HG03565 (cell line): ENCODE measurements around the gene MTUS2.

Experiments
- ATAC-seq: cut with Tn5 transposase; IDR thresholded peaks from one replicate; pipeline ENCODE4 v1.9.1; 2021; ENCODE audit warnings: mild to moderate bottlenecking, moderate library complexity; ENCODE audit not compliant: unreplicated experiment

MTUS2 gene

GRCh38 chr13:28820099-28821051, at the start of gene MTUS2:
Gene MTUS2, plus strand, starts transcription at chr13:28820339.
- no peak for ATAC-seq

DNA sequence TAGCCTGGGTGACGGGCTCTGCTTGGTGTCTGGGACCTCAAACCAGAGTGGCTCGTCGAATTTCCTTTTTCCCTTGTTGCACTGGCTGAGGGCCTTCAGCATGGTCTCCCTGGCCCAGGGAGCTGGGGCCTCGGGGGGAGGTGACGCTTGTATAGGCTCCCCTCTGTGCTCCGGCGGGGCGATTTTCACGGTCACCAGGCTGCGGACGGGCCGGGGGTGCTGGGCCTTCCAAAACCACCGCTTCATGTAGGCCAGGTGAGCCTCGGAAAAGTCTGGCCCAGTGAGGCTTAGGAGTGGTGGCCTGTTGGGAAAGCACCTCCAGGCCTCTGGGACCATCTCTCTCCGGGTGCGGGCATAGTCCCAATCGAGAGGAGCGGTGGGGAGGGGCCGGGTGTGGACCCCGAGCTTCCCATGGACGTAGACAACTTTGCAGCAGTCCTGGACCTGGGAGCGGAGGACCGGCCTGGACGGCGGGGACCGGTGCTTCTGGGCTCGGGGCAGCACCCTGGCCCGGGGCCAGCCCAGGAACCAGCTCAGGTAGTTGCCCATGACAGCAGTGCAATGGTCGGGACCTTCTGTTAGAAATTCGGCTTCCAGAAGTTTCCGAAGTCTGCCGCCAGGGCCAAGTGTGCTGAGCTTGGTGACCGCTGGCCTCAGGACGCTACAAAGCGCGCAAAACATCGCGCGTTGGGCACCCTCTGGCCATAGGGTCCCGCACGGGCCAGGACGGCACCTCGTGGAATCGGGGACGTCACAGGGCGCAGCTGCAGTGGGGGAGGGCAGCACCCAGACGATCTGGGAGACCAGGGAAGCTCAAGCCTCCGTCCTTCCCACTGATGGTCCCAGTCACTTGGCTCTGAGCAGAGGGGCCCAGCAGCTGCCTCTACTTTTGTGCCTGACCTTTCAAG, 41.6 kb upstream of the MTUS2 start:
- no peak for ATAC-seq

- ATAC-seq = no peak
Observed at GRCh38 chr13:28792992-28793391, 27.1 kb upstream of the MTUS2 start.

DNA sequence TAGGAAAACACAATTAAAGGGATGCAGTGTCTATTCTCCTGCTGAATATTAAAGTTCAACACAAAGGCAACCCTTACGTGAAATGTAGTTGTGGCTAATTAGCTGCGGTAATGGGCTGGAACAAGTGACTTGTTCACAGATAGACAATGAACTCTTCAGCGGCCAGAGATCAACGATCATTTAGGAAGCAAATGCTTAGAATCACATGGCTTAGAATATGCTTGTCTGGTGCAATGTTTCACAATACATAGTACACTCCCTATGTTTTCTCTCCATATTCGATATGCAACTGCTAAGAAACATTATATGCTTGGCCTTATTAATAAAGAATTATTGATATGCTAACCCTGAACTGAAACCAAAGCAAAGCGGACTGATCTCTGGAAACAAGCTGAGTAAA, 25.7 kb upstream of the MTUS2 start:
- no peak for ATAC-seq

- ATAC-seq = no peak
Observed at GRCh38 chr13:28796938-28797257, 23.2 kb upstream of the MTUS2 start.

DNA sequence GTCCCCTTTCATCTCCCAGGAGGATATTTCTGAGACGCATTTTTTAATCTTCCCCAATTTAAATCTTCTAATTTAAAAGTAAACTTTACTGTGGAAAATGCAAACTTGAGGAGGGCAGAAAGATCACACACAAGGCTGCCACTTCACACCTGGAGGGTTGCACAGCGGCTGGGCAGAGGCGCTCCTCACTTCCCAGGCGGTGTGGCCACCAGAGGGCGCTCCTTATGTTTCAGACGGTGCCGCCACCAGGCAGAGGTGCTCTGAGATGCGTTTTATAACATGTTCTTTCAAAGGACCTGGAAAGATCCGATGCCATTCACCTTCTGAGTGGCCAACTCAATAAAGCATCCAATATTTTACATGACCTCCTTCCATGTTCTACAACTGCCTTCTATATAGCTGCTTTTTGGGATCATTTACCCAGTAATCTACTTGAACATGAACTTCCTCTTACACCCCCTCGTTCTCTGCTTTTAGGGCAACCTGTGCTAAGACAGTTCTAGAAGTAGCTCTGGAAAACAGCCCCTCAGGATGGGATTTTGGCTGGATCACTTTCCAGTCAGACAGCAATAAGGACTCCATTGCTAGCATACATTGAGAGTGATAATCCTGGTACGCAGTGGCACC, 14.8 kb upstream of the MTUS2 start:
- no peak for ATAC-seq

GRCh38 chr13:28817204-28817603, 2.9 kb upstream of the MTUS2 start:
- no peak for ATAC-seq

GRCh38 chr13:28819046-28819730, 951 bp upstream of the MTUS2 start:
- no peak for ATAC-seq

DNA sequence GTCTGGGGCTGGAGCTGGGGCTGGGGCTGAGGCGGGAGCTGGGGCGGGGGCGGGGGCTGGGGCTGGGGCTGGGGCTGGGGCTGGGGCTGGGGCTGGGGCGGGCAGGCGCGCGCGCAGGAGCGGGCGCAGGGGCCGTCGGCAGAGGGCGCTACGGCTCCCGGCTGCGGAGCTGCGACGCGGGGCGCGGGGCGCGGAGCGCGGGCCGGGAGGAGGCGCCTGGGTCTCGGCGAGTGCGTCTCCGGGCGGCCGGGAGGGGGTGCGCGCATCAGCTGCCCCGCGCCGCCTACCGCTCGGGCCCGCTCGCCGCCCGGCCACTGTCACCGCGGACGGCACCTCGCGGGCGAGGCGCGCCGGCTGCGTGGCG, 422 bp upstream of the MTUS2 start:
- no peak for ATAC-seq

DNA sequence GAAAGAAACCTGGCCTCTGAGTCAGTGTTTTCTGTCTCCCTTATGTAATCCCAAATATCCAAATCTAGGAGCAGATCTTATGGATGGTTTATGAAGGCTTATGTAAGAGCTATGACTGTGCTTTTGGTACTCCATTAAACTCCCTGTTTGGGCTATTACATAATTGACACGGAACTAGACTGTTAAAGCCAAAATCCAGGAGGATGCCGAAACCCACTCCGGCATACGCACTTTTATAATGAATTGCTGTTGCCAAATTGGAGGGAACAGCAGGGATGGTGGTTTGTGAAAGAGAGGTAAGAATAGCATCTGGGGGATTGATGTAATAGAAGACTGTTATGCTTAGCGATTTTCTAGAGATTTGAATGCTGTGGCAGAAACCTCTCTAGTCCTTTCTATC, 2.0 kb downstream of the MTUS2 start:
- ATAC-seq = no peak

- ATAC-seq = no peak
Observed at GRCh38 chr13:28822801-28823200, 2.7 kb downstream of the MTUS2 start.

- no peak for ATAC-seq
Observed at GRCh38 chr13:28825379-28825778, 5.2 kb downstream of the MTUS2 start.

GRCh38 chr13:28826368-28826767, 6.2 kb downstream of the MTUS2 start:
- no peak for ATAC-seq

- no peak for ATAC-seq
Observed at GRCh38 chr13:28830580-28830979, 10.4 kb downstream of the MTUS2 start.

DNA sequence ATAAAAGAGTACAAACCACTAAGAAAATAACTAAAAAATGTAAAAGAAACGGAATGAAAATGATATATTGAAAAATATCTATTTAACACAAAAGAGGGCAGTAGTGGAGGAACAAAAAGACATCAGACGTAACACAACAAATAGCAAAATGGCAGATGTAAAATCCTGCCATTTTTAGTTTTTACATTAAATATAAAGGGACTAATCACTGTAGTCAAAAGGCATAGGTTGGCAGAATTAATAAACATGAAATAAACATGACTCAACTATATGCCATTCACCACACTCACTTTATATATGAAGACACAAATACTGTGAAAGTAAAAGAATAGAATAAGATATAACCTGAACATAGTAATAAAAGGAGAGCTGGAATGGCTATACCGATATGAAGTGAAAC, 11.0 kb downstream of the MTUS2 start:
- ATAC-seq = no peak

- ATAC-seq = no peak
Observed at GRCh38 chr13:28837111-28837510, 17.0 kb downstream of the MTUS2 start.

DNA sequence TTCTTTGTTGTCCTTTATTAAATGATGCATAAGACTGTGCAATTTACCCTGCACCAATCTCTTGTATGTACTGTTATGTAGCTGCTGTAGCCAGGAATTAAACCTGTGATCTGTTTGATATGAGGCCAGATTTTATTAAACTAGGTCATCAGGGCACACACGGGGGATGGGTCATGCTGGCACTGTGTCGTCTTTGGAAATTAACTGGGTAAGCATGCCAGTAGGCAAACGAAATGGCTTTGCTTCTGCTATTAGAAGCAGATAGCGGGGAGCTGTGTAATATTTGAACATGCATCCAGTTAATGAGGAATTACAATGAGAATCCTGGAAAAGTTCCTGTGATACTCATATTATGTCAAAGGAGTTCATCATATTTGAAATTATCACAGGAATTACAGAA, 23.5 kb downstream of the MTUS2 start:
- ATAC-seq = no peak

DNA sequence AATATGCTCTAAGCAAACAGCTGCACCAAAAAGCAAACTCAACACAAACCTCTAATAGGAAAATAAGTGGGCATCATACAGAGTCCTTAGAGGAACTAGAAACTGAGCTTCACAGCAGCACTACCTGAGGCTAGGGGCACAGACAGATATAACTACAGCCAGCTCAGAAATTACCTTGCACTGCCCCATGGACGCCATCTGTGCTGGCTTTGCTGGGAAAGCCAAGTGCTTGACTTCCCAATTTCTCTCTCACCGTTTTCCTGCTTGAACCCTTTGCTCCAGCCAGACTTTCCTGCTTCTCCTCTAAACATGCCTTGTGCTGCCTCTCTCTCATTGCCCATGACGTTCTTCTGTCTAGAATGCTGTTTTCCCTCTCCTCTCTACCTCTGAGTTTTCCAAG, 29.3 kb downstream of the MTUS2 start:
- no peak for ATAC-seq

DNA sequence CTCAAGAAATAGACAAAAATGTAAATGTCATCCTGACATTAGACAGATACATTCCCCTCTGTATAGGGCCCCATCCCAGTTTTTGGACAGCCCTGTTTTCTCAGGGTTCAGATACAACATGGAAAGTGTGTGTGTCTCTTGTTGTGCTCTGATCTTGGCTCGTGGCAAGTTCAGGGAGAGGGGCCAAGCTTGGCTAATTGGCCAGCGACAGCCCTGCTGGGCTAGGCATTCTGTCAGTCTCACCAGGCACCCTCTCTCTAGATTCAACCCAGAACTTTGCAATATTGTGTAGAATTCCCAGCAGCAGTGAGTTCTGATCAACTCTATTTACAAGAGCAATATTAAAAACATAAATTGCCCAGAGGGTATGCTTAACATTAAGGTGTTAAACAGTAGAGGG, 30.1 kb downstream of the MTUS2 start:
- no peak for ATAC-seq

- no peak for ATAC-seq
Observed at GRCh38 chr13:28851422-28851821, 31.3 kb downstream of the MTUS2 start.

DNA sequence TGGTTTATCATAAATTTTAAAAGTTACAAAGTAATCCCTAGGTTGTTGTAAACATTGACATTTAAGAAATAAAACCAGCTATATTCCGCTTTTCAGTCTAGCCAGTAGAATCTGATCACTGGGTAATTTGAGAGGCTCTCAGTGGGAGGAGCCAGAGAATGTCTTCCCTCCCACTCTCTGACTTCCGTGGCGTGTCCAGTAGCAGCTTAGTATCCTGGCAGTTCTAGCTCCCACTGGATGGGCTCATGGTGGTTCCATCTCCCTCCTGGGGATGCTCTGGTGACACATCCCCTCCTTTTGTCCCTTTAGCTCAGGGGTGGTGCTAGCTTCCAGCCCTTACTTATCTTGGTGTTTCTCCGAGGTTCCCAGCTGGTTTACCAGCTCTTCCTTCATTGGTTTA, 34.5 kb downstream of the MTUS2 start:
- ATAC-seq = no peak
